Sigmoid colon (tissue), 7 donors: ENCODE results near the gene FBLN2. TPM values are rescaled to one million over a fixed set of nuclear protein-coding genes. Genes with fewer than 3 reads are reported as not detected.

Experiments used
- DNase-seq: peaks from one replicate; pipeline ENCODE4 v3.0.0-alpha.2; 2019
- H3K27ac ChIP-seq, 4 donors: fragments of 200-600 bp; sonication (generic); one replicate each; pipeline ENCODE4 v1.5.1; 2016 to 2019; ENCODE audit warnings: mild to moderate bottlenecking in 1 of 4
- H3K27me3 ChIP-seq, 3 donors: fragments of 200-600 bp; sonication (generic); one replicate each; pipeline ENCODE4 v1.5.1; 2019; ENCODE audit warnings: mild to moderate bottlenecking in 1 of 3
- H3K36me3 ChIP-seq, 4 donors: fragments of 200-600 bp; sonication (generic); one replicate each; pipeline ENCODE4 v1.5.1; 2016 to 2019
- H3K4me1 ChIP-seq, 4 donors: fragments of 200-600 bp; sonication (generic); one replicate each; pipeline ENCODE4 v1.5.1; 2017 to 2019
- H3K4me3 ChIP-seq, 4 donors: fragments of 200-600 bp; sonication (generic); one replicate each; pipeline ENCODE4 v1.5.1; 2017 to 2019; ENCODE audit warnings: mild to moderate bottlenecking in 2 of 4, moderate library complexity in 1 of 4
- H3K9me3 ChIP-seq, 4 donors: fragments of 200-600 bp in 3 of 4; sonication (generic) in 3 of 4; one replicate each; pipeline versions ENCODE4 v1.5.1 to v1.6.1; 2013 to 2019
- EP300 ChIP-seq, 4 donors: sonication (generic); formaldehyde crosslinking; IDR thresholded peaks; one replicate each; pipeline ENCODE4 v1.6.1; 2017; ENCODE audit warnings: antibody characterized with exemption in 4 of 4
- POLR2A ChIP-seq, 2 donors: fragments of 450-650 bp; IDR thresholded peaks; one replicate each; pipeline ENCODE4 v1.6.1; 2016; ENCODE audit warnings: antibody characterized with exemption in 2 of 2, mild to moderate bottlenecking in 2 of 2, moderate library complexity in 2 of 2
- POLR2AphosphoS5 ChIP-seq, 4 donors: sonication (generic); formaldehyde crosslinking; IDR thresholded peaks; one replicate each; pipeline ENCODE4 v1.6.1; 2017; ENCODE audit warnings: antibody characterized with exemption in 4 of 4
- WGBS, 2 donors: extraction: QIAGEN DNeasy Blood & Tissue Kit; methylation state at CpG; one replicate each; pipeline ENCODE4 v1.1.7; 2013; 5-methylcytosine and 5-hydroxymethylcytosine counted together
- intact Hi-C: fragments of 100-400 bp; cut with DNase I; formaldehyde crosslinking; loops from one replicate; pipeline ENCODE4 v1.15.1; 2023
- polyA plus RNA-seq, 3 donors: library from polyadenylated mRNA; stranded (reverse); fragments of 200-250 nt; gene quantifications; one replicate each; pipeline ENCODE4 v1.2.3, GENCODE V29; 2013
- total RNA-seq, 4 donors: library from RNA; depleted of rRNA; stranded (reverse); fragments of >200 nt; gene quantifications; one replicate each; pipeline ENCODE4 v1.1.0, GENCODE V29; 2016
- TF ChIP-seq, protein P1 (sequence below), 4 experiments: fragments of 450-650 bp in 3 of 4; fragments of 200-600 bp in 1 of 4; IDR thresholded peaks; one replicate each; pipeline ENCODE4 v1.5.1; 2016 to 2019; ENCODE audit warnings: antibody characterized with exemption in 4 of 4, mild to moderate bottlenecking in 3 of 4, moderate library complexity in 2 of 4
- donor health status: healthy with polysubstance abuse.
- donor health status: Bipolar disorder and iron deficiency.
- donor health status: healthy.

Gene FBLN2
- total and polyA plus RNA-seq, 7 donors, result 1.2 to 134 (median 18.7) TPM

DNA sequence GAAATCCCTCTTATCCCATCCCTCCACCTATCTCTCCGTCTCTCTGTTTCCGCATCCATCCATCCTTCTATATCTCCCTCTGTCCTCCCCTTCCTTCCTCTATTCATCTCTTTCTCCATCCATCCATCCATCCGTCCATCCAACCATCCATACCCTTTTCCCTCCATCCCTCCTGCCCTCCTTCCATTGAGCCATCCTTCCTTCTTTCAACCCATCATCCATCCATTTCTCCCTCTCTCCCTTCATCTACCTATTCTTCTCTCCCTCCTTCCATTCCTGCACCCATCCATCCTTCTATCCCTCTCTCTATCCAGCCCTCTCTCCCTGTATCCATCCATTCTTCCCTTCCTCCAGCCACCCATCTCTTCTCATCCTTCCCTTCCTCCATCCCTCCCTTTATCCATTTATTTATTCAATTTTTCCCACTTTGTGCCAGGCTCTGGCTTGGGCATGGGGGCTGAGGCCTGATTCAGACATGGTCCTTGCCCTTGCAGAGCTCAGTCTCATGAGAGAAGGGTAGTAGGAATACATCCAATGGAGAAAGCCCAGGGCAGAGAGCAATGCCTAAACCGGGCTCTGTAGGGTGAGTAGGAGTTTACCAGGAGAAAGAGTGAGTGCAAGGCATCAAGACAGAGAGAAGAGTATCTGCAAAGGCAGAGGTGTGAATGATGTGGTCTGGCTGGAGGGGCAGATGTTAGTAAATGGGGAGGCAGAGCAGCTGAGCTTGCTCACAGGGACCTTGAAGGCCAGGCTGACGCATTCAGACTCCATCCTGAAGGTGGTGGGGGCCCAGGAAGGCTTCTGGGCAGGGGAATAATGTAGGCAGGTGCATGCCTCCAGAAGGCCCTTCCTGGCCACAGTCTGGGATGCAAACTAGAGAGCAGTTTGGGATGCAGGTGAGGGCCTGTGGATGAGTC, 19.5 kb upstream of the FBLN2 start:
- Histone ChIP-seq H3K36me3 (no peaks in the 10 kb centered on the region), H3K27ac (peak overlapping the region in 2 of 4 donors; percentile 8 to 37), H3K4me1 (peaks cover 0 to 11% (median 3%) of the 10 kb centered on the region in 4 donors), H3K4me3 (no peak overlapping the region), H3K9me3 (no peaks in the 10 kb centered on the region), H3K27me3 (no peaks in the 10 kb centered on the region)
- no peak for DNase-seq
- TF ChIP-seq POLR2AphosphoS5 (IDR thresholded peaks at IDR 0.05) (no peak), EP300 (IDR thresholded peaks at IDR 0.05) (no peak), POLR2A (IDR thresholded peaks at IDR 0.05) (no peak)
- TF ChIP-seq, protein P1, sequence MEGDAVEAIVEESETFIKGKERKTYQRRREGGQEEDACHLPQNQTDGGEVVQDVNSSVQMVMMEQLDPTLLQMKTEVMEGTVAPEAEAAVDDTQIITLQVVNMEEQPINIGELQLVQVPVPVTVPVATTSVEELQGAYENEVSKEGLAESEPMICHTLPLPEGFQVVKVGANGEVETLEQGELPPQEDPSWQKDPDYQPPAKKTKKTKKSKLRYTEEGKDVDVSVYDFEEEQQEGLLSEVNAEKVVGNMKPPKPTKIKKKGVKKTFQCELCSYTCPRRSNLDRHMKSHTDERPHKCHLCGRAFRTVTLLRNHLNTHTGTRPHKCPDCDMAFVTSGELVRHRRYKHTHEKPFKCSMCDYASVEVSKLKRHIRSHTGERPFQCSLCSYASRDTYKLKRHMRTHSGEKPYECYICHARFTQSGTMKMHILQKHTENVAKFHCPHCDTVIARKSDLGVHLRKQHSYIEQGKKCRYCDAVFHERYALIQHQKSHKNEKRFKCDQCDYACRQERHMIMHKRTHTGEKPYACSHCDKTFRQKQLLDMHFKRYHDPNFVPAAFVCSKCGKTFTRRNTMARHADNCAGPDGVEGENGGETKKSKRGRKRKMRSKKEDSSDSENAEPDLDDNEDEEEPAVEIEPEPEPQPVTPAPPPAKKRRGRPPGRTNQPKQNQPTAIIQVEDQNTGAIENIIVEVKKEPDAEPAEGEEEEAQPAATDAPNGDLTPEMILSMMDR (IDR thresholded peaks at IDR 0.05), result no peak
- 71 to 81% methylated on average over 5 of the region's 5 CpGs for WGBS, 2 donors
- intact Hi-C loops, result no loop called here

DNA sequence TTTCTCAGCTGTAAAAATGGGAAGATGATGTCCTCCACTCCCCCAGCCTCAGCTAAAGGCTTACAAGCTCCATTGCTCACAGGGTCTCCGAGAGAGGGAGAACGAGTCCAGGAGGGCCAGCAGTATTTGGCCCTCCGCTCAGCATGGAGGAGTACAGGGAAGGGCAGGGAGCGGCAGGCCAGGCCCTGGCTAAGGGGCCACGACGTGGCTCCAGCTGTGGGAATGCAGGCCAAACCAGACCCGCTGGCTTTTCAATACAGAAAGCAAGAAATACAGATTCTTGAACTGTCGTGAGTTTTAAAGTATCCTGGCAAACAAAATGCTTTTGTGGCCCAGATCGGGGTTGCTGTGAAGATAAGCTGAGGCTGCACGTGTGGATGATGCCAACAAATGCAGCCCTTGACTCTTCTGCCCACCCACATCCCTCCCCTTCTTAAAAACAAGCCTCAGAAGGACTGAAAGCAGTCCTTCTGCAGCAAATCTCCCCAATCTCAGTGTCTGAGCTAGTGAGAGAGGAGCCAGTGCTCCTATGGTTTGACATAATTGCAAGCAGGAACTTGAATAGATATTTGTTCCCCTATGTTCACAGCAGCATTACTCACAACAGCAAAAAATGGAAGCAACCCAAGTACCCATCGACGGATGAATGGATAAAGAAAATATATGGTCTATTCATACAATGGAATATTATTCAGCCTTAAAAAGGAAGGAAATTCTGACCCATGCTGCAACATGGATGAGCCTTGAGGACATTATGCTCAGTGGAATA, 18.5 kb upstream of the FBLN2 start:
- H3K27me3 ChIP-seq, result no peaks in the 10 kb centered on the region
- no peak for DNase-seq
- intact Hi-C loops, result no loop called here
- no peaks in the 10 kb centered on the region for H3K9me3 ChIP-seq
- 81 to 84% methylated on average over 12 of the region's 12 CpGs for WGBS, 2 donors
- H3K27ac ChIP-seq, result peak overlapping the region in 3 of 4 donors; percentile 9 to 37 (median 16)
- H3K36me3 ChIP-seq, result no peaks in the 10 kb centered on the region
- TF ChIP-seq POLR2AphosphoS5 (IDR thresholded peaks at IDR 0.05) (no peak), EP300 (IDR thresholded peaks at IDR 0.05) (no peak), POLR2A (IDR thresholded peaks at IDR 0.05) (no peak)
- TF ChIP-seq, protein P1 (IDR thresholded peaks at IDR 0.05), result no peak
- peaks cover 0 to 11% (median 3%) of the 10 kb centered on the region in 4 donors for H3K4me1 ChIP-seq
- H3K4me3 ChIP-seq, result no peak overlapping the region

DNA sequence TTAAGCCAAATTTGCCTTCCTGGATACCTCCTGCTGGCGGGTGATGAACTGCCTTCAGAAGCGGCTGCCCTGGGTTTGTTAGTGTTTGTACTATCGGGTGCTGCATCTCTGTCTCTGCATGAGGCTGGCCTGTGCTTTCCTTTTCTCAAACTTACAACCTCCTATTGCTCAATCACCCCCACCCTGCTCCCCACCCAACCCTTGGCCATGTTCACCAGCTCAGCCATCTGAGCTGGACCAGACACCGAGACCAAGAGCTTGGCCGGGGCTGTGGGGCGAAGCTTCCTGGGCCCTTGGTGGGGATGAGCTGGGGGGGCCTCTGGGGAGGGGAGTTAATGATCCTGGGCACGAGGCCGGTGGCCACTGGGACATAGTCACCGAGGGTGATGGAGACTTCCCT, 16.8 kb upstream of the FBLN2 start:
- DNase-seq, result peak; percentile 81
- Histone ChIP-seq H3K4me1 (no peaks in the 10 kb centered on the region), H3K27me3 (no peaks in the 10 kb centered on the region), H3K9me3 (no peaks in the 10 kb centered on the region), H3K36me3 (no peaks in the 10 kb centered on the region), H3K27ac (peak overlapping the region in 3 of 4 donors; percentile 14 to 63 (median 18)), H3K4me3 (no peak overlapping the region)
- TF ChIP-seq POLR2A (IDR thresholded peaks at IDR 0.05) (no peak), EP300 (IDR thresholded peaks at IDR 0.05) (no peak), POLR2AphosphoS5 (IDR thresholded peaks at IDR 0.05) (no peak)
- TF ChIP-seq, protein P1 (IDR thresholded peaks at IDR 0.05), result no peak
- intact Hi-C loops, result no loop called here
- 85 to 86% methylated on average over 9 of the region's 9 CpGs for WGBS, 2 donors

DNA sequence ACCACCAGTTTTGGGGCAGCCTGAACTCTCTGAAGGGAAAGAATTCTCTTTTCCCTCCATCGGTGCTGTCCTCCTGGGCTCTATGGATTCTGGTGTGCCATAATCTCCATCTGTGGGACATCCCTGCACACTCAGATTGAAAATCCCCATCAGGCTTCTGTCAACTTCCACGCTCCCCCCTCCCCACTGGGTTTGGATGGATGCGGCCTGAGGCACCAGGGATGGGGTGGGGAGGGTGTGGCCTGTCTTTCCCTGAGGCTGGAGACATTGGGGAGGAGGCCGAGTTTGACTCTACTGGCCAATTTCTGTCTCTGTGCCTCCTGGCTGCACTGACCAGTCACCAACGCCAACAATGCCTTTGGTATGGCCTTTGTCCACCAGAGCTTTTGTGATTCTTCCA, 16.3 kb upstream of the FBLN2 start:
- intact Hi-C loops, result no loop called here
- H3K36me3 ChIP-seq, result no peaks in the 10 kb centered on the region
- DNase-seq, result no peak
- H3K27me3 ChIP-seq, result no peaks in the 10 kb centered on the region
- H3K4me1 ChIP-seq, result no peaks in the 10 kb centered on the region
- peak overlapping the region in 3 of 4 donors; percentile 14 to 63 (median 18) for H3K27ac ChIP-seq
- no peak for TF ChIP-seq POLR2A (IDR thresholded peaks at IDR 0.05)
- no peak for TF ChIP-seq EP300 (IDR thresholded peaks at IDR 0.05)
- no peak for TF ChIP-seq POLR2AphosphoS5 (IDR thresholded peaks at IDR 0.05)
- TF ChIP-seq, protein P1 (IDR thresholded peaks at IDR 0.05), result no peak
- WGBS, 2 donors, result 81 to 83% methylated on average over 5 of the region's 5 CpGs
- no peaks in the 10 kb centered on the region for H3K9me3 ChIP-seq
- H3K4me3 ChIP-seq, result no peak overlapping the region
